K562 (cell line): Measurements from ENCODE around the gene ARHGEF38. TPM values are rescaled to one million over a fixed set of nuclear protein-coding genes. Genes with fewer than 3 reads are reported as not detected.

Experiments used
- BDP1 ChIP-seq: IDR thresholded peaks from 3 replicates; pipeline ENCODE4 v1.6.1; 2011; ENCODE audit not compliant: insufficient read length, insufficient read depth
- FOXJ3 ChIP-seq: sonication (generic); formaldehyde crosslinking; IDR thresholded peaks from 2 replicates; pipeline ENCODE4 v1.4.0; 2020; ENCODE audit warnings: mild to moderate bottlenecking, missing genetic modification reagents
- FOXO4 ChIP-seq: fragments of 450-650 bp; formaldehyde crosslinking; IDR thresholded peaks from 2 replicates; pipeline ENCODE4 v1.4.0; 2020; ENCODE audit warnings: mild to moderate bottlenecking, moderate library complexity
- JUNB ChIP-seq: fragments of 450-650 bp; formaldehyde crosslinking; conservative IDR thresholded peaks from 2 replicates; pipeline ENCODE4 v1.4.0; 2020; ENCODE audit warnings: mild to moderate bottlenecking
- KLF16 ChIP-seq: IDR thresholded peaks from 2 replicates; pipeline ENCODE4 v1.6.1; 2016; ENCODE audit warnings: antibody characterized with exemption
- MYNN ChIP-seq, 2 experiments: sonication (generic); formaldehyde crosslinking in 1 of 2; IDR thresholded peaks; 2 replicates each; pipeline versions ENCODE4 v1.5.0 to v1.6.1; 2016 to 2020; ENCODE audit warnings: antibody characterized with exemption in 1 of 2, missing genetic modification reagents in 1 of 2
- RCOR1 ChIP-seq, 2 experiments: IDR thresholded peaks; 2 replicates each; pipeline ENCODE4 v1.6.1; 2012; ENCODE audit warnings: low read depth in 2 of 2, low read length in 2 of 2, borderline replicate concordance in 1 of 2, improper control_type of control experiment in 1 of 2
- ZBTB26 ChIP-seq: fragments of 450-650 bp; formaldehyde crosslinking; IDR thresholded peaks from 2 replicates; pipeline ENCODE4 v1.4.0; 2022; ENCODE audit warnings: missing genetic modification characterization
- ZNF695 ChIP-seq: fragments of 450-650 bp; formaldehyde crosslinking; IDR thresholded peaks from 2 replicates; pipeline ENCODE4 v1.4.0; 2020; ENCODE audit warnings: mild to moderate bottlenecking, moderate library complexity
- polyA plus RNA-seq, 8 experiments: library from polyadenylated mRNA; depleted of rRNA in 4 of 8; stranded (reverse) in 5 of 8; unstranded in 3 of 8; fragments of >200 nt; fragmentation: Nextera tagmentation in 2 of 8; fragmentation: Illumina TruSeq in 1 of 8; extraction: Ambion mirVana in 2 of 8; extraction: Trizol in 1 of 8; gene quantifications; 2 replicates each; pipeline versions ENCODE4 v1.2.1 to v1.2.3, GENCODE V29; 2011 to 2014; ENCODE audit warnings: inconsistent platforms in 1 of 8, missing spikeins in 1 of 8
- total RNA-seq, 7 experiments: library from RNA; depleted of rRNA in 6 of 7; stranded (reverse); fragments of >200 nt in 6 of 7; fragmentation: Illumina TruSeq in 2 of 7; extraction: Trizol in 2 of 7; gene quantifications; 2 replicates each; pipeline versions ENCODE4 v1.2.1 to v1.2.3, GENCODE V29; 2011 to 2021; ENCODE audit warnings: low replicate concordance in 1 of 7
- TF ChIP-seq, protein P1 (sequence below): fragments of 200-800 bp; sonication (Bioruptor generic); IDR thresholded peaks from 2 replicates; pipeline ENCODE4 v1.6.1; 2016; ENCODE audit warnings: missing genetic modification characterization, missing compliant biosample characterization
- TF ChIP-seq, protein P2 (sequence below), 2 experiments: IDR thresholded peaks; 2 replicates each; pipeline ENCODE4 v1.6.1; 2012; ENCODE audit warnings: improper control_type of control experiment in 2 of 2, low read depth in 2 of 2, low read length in 2 of 2, borderline replicate concordance in 1 of 2
- TF ChIP-seq, protein P3 (sequence below): sonication (generic); formaldehyde crosslinking; IDR thresholded peaks from 2 replicates; pipeline ENCODE4 v1.8.1; 2023; ENCODE audit warnings: mild to moderate bottlenecking, missing genetic modification reagents

The ARHGEF38 gene
- total and polyA plus RNA-seq, 9 of the 15 experiments (the other 6 are each of a cell fraction or from before 2014, with no cell fraction given): 0.17 TPM; not detected in 8

DNA sequence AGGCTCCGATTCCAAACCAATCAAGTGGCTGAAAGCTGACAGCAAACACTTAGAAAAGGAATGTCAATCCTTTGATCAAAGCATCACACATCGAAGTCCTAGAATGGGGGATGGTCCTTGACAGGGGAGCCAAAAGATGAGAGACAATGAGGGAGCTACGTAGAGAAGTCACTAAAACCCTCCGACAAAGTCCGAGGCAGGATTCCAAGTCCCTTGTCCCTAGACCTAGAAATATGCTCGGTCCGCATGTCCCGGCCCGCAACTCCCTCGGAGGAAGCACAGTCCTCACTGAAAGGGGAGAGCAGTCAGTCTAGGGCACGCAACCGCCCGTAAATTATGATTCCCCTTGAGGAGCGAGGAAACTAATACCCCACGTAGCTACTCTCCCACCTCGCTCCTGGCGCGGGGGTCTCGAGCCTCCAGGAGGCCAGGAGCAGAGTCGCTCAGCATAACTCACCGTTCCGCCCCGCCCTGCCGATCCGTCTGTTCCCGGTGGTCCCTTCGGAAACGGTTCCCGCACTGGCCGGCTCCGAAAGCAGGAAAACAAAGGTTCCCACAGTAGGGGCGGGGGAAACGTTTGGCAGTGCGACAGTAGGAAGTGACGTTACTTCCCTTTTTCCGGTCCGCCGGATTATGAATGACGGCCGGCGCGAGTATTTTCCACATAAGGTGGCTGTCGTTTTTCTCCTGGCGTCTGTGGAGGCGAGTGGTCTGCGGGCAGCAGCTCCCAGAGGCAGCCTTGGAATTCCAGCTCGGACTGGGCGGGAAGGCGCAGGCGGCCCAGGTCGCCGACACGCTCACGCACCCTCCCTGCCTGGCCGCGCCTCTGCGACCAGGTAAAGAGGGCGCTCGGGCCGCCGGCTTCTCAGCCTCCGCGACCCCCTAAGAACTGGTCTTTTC is 156.0 kb downstream of the ARHGEF38 start, which contains the start of the genes GSTCD and INTS12 (continued):
- TF ChIP-seq FOXO4 (CRISPR knock-in tag) (no peak), ZNF695 (CRISPR knock-in tag) (no peak), RCOR1 (IDR thresholded peaks at IDR 0.05; ENCODE audit: borderline replicate concordance in 1 of 2, low read depth in 2 of 2, low read length in 2 of 2) (peak in 1 of 2 experiments; percentile 77; a peak in 2 of 4 replicates), KLF16 (no peak), JUNB (no peak; the same call in 1 of the 2 replicates), BDP1 (no peak), ZBTB26 (CRISPR knock-in tag) (peak; percentile 58; the same call in 1 of the 2 replicates), FOXJ3 (no peak), MYNN (IDR thresholded peaks at IDR 0.05) (0 out of 2 replicates have a peak, but pooled peaks have one; percentile 26), MYNN (CRISPR knock-in tag; IDR thresholded peaks at IDR 0.05) (no peak)
- TF ChIP-seq, protein P1, sequence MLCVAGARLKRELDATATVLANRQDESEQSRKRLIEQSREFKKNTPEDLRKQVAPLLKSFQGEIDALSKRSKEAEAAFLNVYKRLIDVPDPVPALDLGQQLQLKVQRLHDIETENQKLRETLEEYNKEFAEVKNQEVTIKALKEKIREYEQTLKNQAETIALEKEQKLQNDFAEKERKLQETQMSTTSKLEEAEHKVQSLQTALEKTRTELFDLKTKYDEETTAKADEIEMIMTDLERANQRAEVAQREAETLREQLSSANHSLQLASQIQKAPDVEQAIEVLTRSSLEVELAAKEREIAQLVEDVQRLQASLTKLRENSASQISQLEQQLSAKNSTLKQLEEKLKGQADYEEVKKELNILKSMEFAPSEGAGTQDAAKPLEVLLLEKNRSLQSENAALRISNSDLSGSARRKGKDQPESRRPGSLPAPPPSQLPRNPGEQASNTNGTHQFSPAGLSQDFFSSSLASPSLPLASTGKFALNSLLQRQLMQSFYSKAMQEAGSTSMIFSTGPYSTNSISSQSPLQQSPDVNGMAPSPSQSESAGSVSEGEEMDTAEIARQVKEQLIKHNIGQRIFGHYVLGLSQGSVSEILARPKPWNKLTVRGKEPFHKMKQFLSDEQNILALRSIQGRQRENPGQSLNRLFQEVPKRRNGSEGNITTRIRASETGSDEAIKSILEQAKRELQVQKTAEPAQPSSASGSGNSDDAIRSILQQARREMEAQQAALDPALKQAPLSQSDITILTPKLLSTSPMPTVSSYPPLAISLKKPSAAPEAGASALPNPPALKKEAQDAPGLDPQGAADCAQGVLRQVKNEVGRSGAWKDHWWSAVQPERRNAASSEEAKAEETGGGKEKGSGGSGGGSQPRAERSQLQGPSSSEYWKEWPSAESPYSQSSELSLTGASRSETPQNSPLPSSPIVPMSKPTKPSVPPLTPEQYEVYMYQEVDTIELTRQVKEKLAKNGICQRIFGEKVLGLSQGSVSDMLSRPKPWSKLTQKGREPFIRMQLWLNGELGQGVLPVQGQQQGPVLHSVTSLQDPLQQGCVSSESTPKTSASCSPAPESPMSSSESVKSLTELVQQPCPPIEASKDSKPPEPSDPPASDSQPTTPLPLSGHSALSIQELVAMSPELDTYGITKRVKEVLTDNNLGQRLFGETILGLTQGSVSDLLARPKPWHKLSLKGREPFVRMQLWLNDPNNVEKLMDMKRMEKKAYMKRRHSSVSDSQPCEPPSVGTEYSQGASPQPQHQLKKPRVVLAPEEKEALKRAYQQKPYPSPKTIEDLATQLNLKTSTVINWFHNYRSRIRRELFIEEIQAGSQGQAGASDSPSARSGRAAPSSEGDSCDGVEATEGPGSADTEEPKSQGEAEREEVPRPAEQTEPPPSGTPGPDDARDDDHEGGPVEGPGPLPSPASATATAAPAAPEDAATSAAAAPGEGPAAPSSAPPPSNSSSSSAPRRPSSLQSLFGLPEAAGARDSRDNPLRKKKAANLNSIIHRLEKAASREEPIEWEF (CRISPR knock-in tag): no peak
- TF ChIP-seq, protein P2, sequence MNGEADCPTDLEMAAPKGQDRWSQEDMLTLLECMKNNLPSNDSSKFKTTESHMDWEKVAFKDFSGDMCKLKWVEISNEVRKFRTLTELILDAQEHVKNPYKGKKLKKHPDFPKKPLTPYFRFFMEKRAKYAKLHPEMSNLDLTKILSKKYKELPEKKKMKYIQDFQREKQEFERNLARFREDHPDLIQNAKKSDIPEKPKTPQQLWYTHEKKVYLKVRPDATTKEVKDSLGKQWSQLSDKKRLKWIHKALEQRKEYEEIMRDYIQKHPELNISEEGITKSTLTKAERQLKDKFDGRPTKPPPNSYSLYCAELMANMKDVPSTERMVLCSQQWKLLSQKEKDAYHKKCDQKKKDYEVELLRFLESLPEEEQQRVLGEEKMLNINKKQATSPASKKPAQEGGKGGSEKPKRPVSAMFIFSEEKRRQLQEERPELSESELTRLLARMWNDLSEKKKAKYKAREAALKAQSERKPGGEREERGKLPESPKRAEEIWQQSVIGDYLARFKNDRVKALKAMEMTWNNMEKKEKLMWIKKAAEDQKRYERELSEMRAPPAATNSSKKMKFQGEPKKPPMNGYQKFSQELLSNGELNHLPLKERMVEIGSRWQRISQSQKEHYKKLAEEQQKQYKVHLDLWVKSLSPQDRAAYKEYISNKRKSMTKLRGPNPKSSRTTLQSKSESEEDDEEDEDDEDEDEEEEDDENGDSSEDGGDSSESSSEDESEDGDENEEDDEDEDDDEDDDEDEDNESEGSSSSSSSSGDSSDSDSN (IDR thresholded peaks at IDR 0.05; ENCODE audit: borderline replicate concordance in 1 of 2, low read depth in 2 of 2, low read length in 2 of 2): peak; percentile 92
- TF ChIP-seq, protein P3, sequence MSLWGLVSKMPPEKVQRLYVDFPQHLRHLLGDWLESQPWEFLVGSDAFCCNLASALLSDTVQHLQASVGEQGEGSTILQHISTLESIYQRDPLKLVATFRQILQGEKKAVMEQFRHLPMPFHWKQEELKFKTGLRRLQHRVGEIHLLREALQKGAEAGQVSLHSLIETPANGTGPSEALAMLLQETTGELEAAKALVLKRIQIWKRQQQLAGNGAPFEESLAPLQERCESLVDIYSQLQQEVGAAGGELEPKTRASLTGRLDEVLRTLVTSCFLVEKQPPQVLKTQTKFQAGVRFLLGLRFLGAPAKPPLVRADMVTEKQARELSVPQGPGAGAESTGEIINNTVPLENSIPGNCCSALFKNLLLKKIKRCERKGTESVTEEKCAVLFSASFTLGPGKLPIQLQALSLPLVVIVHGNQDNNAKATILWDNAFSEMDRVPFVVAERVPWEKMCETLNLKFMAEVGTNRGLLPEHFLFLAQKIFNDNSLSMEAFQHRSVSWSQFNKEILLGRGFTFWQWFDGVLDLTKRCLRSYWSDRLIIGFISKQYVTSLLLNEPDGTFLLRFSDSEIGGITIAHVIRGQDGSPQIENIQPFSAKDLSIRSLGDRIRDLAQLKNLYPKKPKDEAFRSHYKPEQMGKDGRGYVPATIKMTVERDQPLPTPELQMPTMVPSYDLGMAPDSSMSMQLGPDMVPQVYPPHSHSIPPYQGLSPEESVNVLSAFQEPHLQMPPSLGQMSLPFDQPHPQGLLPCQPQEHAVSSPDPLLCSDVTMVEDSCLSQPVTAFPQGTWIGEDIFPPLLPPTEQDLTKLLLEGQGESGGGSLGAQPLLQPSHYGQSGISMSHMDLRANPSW (CRISPR knock-in tag): no peak
